Hepatocyte (in vitro differentiated cells): Measurements from ENCODE around the gene CNTNAP2. TPM values are rescaled to one million over a fixed set of nuclear protein-coding genes. Genes with fewer than 3 reads are reported as not detected.

ENCODE experiments used
- DNase-seq: peaks from one replicate; pipeline ENCODE4 v3.0.0-alpha.2; 2016; ENCODE audit warnings: low spot score
- H2AFZ ChIP-seq: fragments of 200-600 bp; sonication (generic); 2 replicates; pipeline ENCODE4 v1.6.0; 2016; ENCODE audit warnings: antibody characterized with exemption, mild to moderate bottlenecking
- H3K27ac ChIP-seq: fragments of 200-600 bp; sonication (generic); 2 replicates; pipeline ENCODE4 v1.5.1; 2016; ENCODE audit warnings: mild to moderate bottlenecking
- H3K27me3 ChIP-seq: fragments of 200-600 bp; sonication (generic); 2 replicates; pipeline ENCODE4 v1.6.1; 2016
- H3K36me3 ChIP-seq: fragments of 200-600 bp; sonication (generic); replicated peaks from 2 replicates; pipeline ENCODE4 v1.5.1; 2016; ENCODE audit warnings: low read depth; ENCODE audit not compliant: insufficient read depth
- H3K4me1 ChIP-seq: fragments of 200-600 bp; sonication (generic); 2 replicates; pipeline ENCODE4 v1.5.1; 2016; ENCODE audit warnings: mild to moderate bottlenecking, moderate library complexity; ENCODE audit not compliant: insufficient read depth
- H3K4me2 ChIP-seq: fragments of 200-600 bp; sonication (generic); 2 replicates; pipeline ENCODE4 v1.6.0; 2016
- H3K4me3 ChIP-seq: fragments of 200-600 bp; sonication (generic); 2 replicates; pipeline ENCODE4 v1.5.1; 2016; ENCODE audit warnings: mild to moderate bottlenecking
- H3K79me2 ChIP-seq: fragments of 200-600 bp; sonication (generic); 2 replicates; pipeline ENCODE4 v1.6.0; 2017; ENCODE audit warnings: mild to moderate bottlenecking
- H3K9me2 ChIP-seq: fragments of 200-600 bp; sonication (generic); replicated peaks from 2 replicates; pipeline ENCODE4 v1.6.0; 2017; ENCODE audit warnings: mild to moderate bottlenecking; ENCODE audit not compliant: insufficient read depth
- H3K9me3 ChIP-seq: fragments of 200-600 bp; sonication (generic); 2 replicates; pipeline ENCODE4 v1.5.1; 2016; ENCODE audit warnings: low read depth, mild to moderate bottlenecking
- H4K20me1 ChIP-seq: fragments of 200-600 bp; sonication (generic); 2 replicates; pipeline ENCODE4 v1.6.0; 2016; ENCODE audit warnings: mild to moderate bottlenecking; ENCODE audit not compliant: insufficient read depth, poor library complexity, severe bottlenecking
- CTCF ChIP-seq: fragments of 200-600 bp; sonication (generic); IDR thresholded peaks from 2 replicates; pipeline ENCODE4 v1.5.1; 2016; ENCODE audit warnings: antibody characterized with exemption, mild to moderate bottlenecking; ENCODE audit not compliant: poor library complexity
- EZH2 ChIP-seq: fragments of 200-600 bp; sonication (generic); IDR thresholded peaks from 2 replicates; pipeline ENCODE4 v1.6.1; 2016; ENCODE audit warnings: antibody characterized with exemption, mild to moderate bottlenecking, borderline replicate concordance
- EZH2phosphoT487 ChIP-seq: fragments of 200-600 bp; sonication (generic); IDR thresholded peaks from one replicate; pipeline ENCODE4 v1.6.1; 2018; ENCODE audit warnings: antibody characterized with exemption, mild to moderate bottlenecking, low read depth, moderate library complexity; ENCODE audit not compliant: unreplicated experiment, severe bottlenecking
- WGBS: methylation state at CpG from one replicate; pipeline ENCODE4 v1.1.6; 2016; ENCODE audit warnings: low lambda C conversion rate; ENCODE audit errors: missing lambda C conversion rate; 5-methylcytosine and 5-hydroxymethylcytosine counted together
- polyA plus RNA-seq: library from polyadenylated mRNA; unstranded; fragments of >200 nt; fragmentation: Nextera tagmentation; extraction: Ambion mirVana; gene quantifications from 2 replicates; pipeline ENCODE4 v1.2.1, GENCODE V29; 2016
- total RNA-seq: library from RNA; depleted of rRNA; stranded (reverse); fragments of >200 nt; gene quantifications from 2 replicates; pipeline ENCODE4 v1.2.3, GENCODE V29; 2014

CNTNAP2 gene
- total and polyA plus RNA-seq, 2 experiments from 2014 or later, result 7.5 to 14.7 TPM

GRCh38 chr7:147952918-147953317 is 1836.3 kb downstream of the CNTNAP2 start:
- Histone ChIP-seq H3K27me3 (no peaks in the 10 kb centered on the region), H4K20me1 (no peaks in the 10 kb centered on the region), H3K79me2 (no peaks in the 10 kb centered on the region), H3K27ac (no peak overlapping the region), H2AFZ (no peak overlapping the region), H3K4me3 (no peak overlapping the region), H3K9me3 (no peaks in the 10 kb centered on the region), H3K36me3 (no peaks in the 10 kb centered on the region), H3K9me2 (no peaks in the 10 kb centered on the region), H3K4me1 (peaks cover 3% of the 10 kb centered on the region), H3K4me2 (no peak overlapping the region)
- no peak for TF ChIP-seq EZH2phosphoT487
- no peak for TF ChIP-seq CTCF
- TF ChIP-seq EZH2, result no peak
- no peak for DNase-seq
- WGBS, result 92% methylated on average over 6 of the region's 6 CpGs

- H3K9me3 ChIP-seq, result no peaks in the 10 kb centered on the region
- H3K27me3 ChIP-seq, result no peaks in the 10 kb centered on the region
- no peaks in the 10 kb centered on the region for H3K36me3 ChIP-seq
- no peaks in the 10 kb centered on the region for H3K4me1 ChIP-seq
- no peaks in the 10 kb centered on the region for H4K20me1 ChIP-seq
- WGBS, result 83% methylated on average over 5 of the region's 5 CpGs
- H3K79me2 ChIP-seq, result no peaks in the 10 kb centered on the region
- no peak overlapping the region for H3K4me3 ChIP-seq
- no peak overlapping the region for H3K4me2 ChIP-seq
- no peak for TF ChIP-seq CTCF
- no peak overlapping the region for H2AFZ ChIP-seq
- no peak for DNase-seq
- no peak overlapping the region for H3K27ac ChIP-seq
- H3K9me2 ChIP-seq, result no peaks in the 10 kb centered on the region
Measured at GRCh38 chr7:147968046-147968610, 1851.5 kb downstream of the CNTNAP2 start.

- TF ChIP-seq EZH2phosphoT487, result no peak
- Histone ChIP-seq H3K27me3 (no peaks in the 10 kb centered on the region), H3K36me3 (no peaks in the 10 kb centered on the region), H4K20me1 (no peaks in the 10 kb centered on the region), H3K79me2 (no peaks in the 10 kb centered on the region), H2AFZ (no peak overlapping the region), H3K4me1 (no peaks in the 10 kb centered on the region), H3K27ac (no peak overlapping the region), H3K4me2 (no peak overlapping the region), H3K9me2 (no peaks in the 10 kb centered on the region), H3K9me3 (no peaks in the 10 kb centered on the region), H3K4me3 (no peak overlapping the region)
- no peak for DNase-seq
- 77% methylated on average over 2 of the region's 2 CpGs for WGBS
Measured at GRCh38 chr7:147971606-147972110, 1855.1 kb downstream of the CNTNAP2 start.

- Histone ChIP-seq H2AFZ (no peak overlapping the region), H3K4me3 (no peak overlapping the region), H3K79me2 (no peaks in the 10 kb centered on the region), H3K4me1 (no peaks in the 10 kb centered on the region), H3K9me3 (no peaks in the 10 kb centered on the region), H3K27me3 (no peaks in the 10 kb centered on the region), H3K4me2 (no peak overlapping the region), H3K9me2 (no peaks in the 10 kb centered on the region), H3K27ac (no peak overlapping the region), H4K20me1 (no peaks in the 10 kb centered on the region), H3K36me3 (no peaks in the 10 kb centered on the region)
- 61% methylated on average over 2 of the region's 2 CpGs for WGBS
- no peak for DNase-seq
- TF ChIP-seq CTCF (no peak), EZH2phosphoT487 (no peak), EZH2 (no peak)
Measured at GRCh38 chr7:147978201-147978600, 1861.6 kb downstream of the CNTNAP2 start.
